ENCODE measurements around the gene MYCBPAP. TPM values are rescaled to one million over a fixed set of nuclear protein-coding genes. Genes with fewer than 3 reads are reported as not detected.
A peak's percentile ranks its signal among the peaks of the same experiment; 100 is the strongest.

The MYCBPAP gene
- total RNA-seq, 2 experiments from 2014 or later = 4.0 to 4.4 TPM

- POLR2A ChIA-PET = no interaction called here
These were observed 31.5 kb upstream of the MYCBPAP start for GRCh38 chr17:50476545-50477315.

DNA sequence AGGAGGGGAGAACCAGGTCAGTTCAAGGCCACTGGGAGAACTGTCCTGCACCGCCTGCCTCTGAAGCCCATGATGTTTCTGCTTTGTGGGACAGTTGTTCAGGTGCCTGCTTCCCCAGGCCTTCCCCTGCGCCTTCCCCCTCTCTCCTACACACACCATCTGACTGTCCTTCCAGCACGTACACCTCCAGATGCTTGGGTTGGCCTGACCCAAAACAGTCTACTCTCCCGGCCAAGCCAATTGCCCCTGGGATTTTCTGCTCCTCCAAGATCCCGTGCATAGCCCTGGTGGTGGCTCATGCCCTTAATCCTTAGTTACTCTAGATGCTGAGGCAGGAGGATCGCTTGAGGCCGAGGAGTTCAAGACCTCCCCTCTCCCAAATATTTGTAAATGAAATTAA is 30.3 kb upstream of the MYCBPAP start:
- ATAC-seq (ENCODE audit: low read depth) = no peak
- Mint-ChIP-seq H3K4me3 (peak overlapping the region; percentile 87), H3K27me3 (no peaks in the 10 kb centered on the region), H3K4me1 (peaks cover 13% of the 10 kb centered on the region), H3K9me3 (no peaks in the 10 kb centered on the region), H3K36me3 (peaks cover 1% of the 10 kb centered on the region), H3K27ac (peak overlapping the region; percentile 89)
- POLR2A ChIA-PET = no interaction called here
- DNase-seq = no peak

More at GRCh38 chr17:50476545-50477315, 31.5 kb upstream of the MYCBPAP start:
- Mint-ChIP-seq H3K27me3 (no peaks in the 10 kb centered on the region), H3K27ac (no peak overlapping the region), H3K36me3 (peaks cover 2% of the 10 kb centered on the region), H3K4me1 (peaks cover 13% of the 10 kb centered on the region), H3K4me3 (no peak overlapping the region), H3K9me3 (no peaks in the 10 kb centered on the region)
- DNase-seq (no peak), ATAC-seq (ENCODE audit: low read depth) (no peak)

DNA sequence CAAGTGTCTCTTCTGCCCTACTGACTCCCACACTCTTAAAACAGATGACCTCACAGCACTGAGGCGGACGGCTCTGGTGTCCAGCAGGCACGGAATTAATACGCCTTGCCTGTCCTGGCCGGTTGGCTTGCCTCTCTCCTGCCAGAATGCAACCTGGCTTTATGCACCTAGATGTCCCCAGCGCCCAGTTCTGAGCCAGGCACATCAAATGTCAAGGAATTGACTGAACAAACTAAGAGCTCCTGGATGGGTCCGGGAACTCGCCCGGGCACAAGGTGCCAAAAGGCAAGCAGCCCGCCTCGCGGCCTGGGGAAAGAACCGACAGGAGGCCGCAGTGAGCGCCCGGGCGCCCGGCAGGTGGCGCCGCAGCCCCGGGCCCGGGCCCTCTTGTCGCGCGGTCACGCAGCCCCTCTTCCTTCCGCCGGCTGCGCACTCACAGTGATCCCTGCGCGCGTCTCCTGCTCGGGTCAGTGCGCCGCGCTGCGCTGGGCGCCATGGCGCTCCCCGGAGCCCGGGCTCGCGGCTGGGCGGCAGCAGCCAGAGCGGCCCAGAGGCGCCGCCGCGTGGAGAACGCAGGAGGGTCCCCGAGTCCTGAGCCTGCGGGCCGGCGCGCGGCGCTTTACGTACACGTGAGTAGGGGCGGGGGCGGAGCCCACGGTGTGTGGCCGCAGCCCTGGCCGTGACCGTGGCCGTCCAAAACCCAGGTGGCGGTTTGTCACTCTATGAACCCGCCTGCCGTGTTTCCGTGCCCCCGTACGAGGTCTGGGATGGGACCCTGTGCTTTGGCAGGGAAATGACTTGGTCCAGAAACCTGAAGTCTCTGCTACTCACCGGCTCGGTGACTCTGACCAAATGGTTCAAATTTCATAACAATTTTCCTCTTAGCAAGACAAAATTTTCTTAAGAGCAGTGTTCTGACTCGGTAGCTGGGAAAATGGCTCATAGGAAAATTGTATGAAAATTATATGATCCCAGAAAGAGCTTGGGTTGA is 29.6 kb upstream of the MYCBPAP start, which contains the start of gene RSAD1:
Gene RSAD1 (plus strand): TSS at position 470 of the 991 bp plus-strand sequence. CDS start 25 bp downstream, at position 495.
- POLR2A ChIA-PET = interaction anchor here (0.7 to 1.2 kb wide), 5 partner anchors 24 to 102 kb away, joined by 3 to 5 read pairs (median 3); partner anchors contain the start of genes ACSF2 and LRRC59
- peak within 1 kb of the TSS; percentile 87 for H3K4me3 Mint-ChIP-seq
- H3K27me3 Mint-ChIP-seq = no peaks in the 10 kb centered on the region
- ATAC-seq (ENCODE audit: low read depth) (peak; percentile 97), DNase-seq (peak; percentile 88)
- no peaks in the 10 kb centered on the region for H3K9me3 Mint-ChIP-seq
- peaks cover 1% of the 10 kb centered on the region for H3K36me3 Mint-ChIP-seq
- H3K27ac Mint-ChIP-seq = peak within 1 kb of the TSS; percentile 89
- peaks cover 13% of the 10 kb centered on the region for H3K4me1 Mint-ChIP-seq

DNA sequence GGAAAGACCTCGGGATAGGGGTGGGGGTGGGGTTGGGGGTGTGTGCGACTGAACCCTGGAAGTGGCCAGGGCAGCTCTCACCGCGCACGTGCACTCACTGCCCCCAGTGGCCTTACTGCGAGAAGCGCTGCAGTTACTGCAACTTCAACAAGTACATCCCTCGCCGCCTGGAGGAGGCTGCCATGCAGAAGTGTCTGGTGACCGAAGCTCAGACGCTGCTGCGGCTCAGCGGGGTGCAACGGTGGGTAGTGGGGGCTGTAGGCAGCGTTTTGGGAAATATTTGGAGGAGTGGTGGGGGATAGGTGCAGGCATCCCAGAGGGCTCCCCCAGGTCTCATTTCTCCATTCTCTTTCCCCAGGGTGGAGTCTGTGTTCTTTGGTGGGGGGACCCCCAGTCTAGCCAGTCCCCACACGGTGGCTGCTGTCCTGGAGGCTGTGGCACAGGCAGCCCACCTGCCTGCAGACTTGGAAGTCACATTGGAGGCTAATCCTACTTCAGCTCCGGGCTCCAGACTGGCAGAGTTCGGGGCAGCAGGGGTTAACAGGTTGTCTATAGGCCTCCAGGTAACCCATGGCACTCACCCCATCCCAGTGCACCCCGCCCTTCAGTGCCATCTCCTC is 28.6 kb upstream of the MYCBPAP start:
- H3K27ac Mint-ChIP-seq = peak overlapping the region; percentile 79
- H3K4me3 Mint-ChIP-seq = peak overlapping the region; percentile 87
- POLR2A ChIA-PET = interaction anchor here (0.7 to 1.2 kb wide), 5 partner anchors 23 to 103 kb away, joined by 3 to 5 read pairs (median 3); partner anchors contain the start of genes ACSF2 and LRRC59
- H3K27me3 Mint-ChIP-seq = no peaks in the 10 kb centered on the region
- H3K36me3 Mint-ChIP-seq = peaks cover 3% of the 10 kb centered on the region
- ATAC-seq (ENCODE audit: low read depth) (peak; percentile 20), DNase-seq (no peak)
- no peaks in the 10 kb centered on the region for H3K9me3 Mint-ChIP-seq
- peaks cover 13% of the 10 kb centered on the region for H3K4me1 Mint-ChIP-seq

DNA sequence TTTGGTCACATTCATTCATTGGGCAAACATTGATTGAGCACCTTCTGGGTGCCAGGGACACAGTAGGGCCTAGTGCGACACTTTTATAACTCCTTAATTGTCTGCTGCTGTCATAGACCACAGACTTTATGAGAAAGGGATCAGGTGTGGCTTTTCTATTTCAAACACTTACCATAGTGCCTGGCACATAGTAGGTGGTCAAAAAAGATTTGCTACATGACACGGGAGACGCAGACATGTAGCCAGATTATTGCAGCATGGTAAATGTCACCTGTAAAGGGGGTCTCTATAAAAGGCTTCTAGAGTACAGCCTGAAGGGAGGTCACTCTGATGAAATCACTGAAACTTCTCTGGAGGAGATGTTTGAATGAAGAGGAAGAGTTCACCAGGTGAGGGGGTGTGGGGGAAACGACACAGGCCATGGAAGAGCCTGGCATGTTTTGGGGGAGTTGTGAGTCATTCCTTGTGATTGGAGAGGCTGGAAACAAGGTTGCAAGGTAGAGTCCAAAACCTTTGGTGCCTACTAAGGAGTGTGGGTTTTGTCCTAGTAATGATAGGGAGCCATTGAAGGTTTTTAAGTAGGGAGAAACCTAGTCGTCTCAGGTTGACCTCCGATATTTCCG is 28.0 kb upstream of the MYCBPAP start:
- Mint-ChIP-seq H3K4me1 (peaks cover 13% of the 10 kb centered on the region), H3K36me3 (peaks cover 3% of the 10 kb centered on the region), H3K27ac (no peak overlapping the region), H3K27me3 (no peaks in the 10 kb centered on the region), H3K9me3 (no peaks in the 10 kb centered on the region), H3K4me3 (peak overlapping the region; percentile 87)
- DNase-seq (no peak), ATAC-seq (ENCODE audit: low read depth) (no peak)
- POLR2A ChIA-PET = interaction anchor here (1.1 kb wide), 1 partner anchor 55 kb away, joined by 4 read pairs; the partner anchor contains the start of gene ACSF2

- no peak overlapping the region for H3K27ac Mint-ChIP-seq
- ATAC-seq (ENCODE audit: low read depth) = no peak
These were observed 27.3 kb upstream of the MYCBPAP start for GRCh38 chr17:50480854-50481490.

DNA sequence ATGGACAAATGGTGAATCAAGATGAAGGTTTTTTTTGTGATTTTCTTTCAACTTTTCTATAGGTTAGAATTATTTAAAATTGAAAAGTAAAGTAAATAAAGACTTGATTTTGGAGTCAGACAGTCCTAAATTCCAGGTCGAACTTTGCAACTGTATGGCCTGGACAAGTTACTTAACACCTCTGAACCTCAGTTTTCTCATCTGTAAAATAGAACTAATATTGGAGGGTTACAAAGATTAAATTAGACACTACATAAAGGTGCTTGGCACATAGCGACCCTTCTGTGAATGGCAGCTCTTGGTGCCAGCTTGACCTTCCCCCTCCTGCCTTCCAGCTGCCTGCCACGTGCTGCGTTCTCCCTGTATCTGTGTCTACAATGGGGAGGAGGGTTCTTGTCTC is 26.6 kb upstream of the MYCBPAP start:
- peaks cover 13% of the 10 kb centered on the region for H3K4me1 Mint-ChIP-seq
- POLR2A ChIA-PET = interaction anchor here (0.6 kb wide), 1 partner anchor 224 kb away, joined by 5 read pairs; no protein-coding TSS in a partner anchor
- H3K36me3 Mint-ChIP-seq = peaks cover 6% of the 10 kb centered on the region
- no peak for DNase-seq
- H3K4me3 Mint-ChIP-seq = no peak overlapping the region
- H3K9me3 Mint-ChIP-seq = no peaks in the 10 kb centered on the region
- no peak for ATAC-seq (ENCODE audit: low read depth)
- no peaks in the 10 kb centered on the region for H3K27me3 Mint-ChIP-seq
- H3K27ac Mint-ChIP-seq = no peak overlapping the region

More at GRCh38 chr17:50480854-50481490, 27.3 kb upstream of the MYCBPAP start:
- Mint-ChIP-seq H3K27me3 (no peaks in the 10 kb centered on the region), H3K4me3 (no peak overlapping the region), H3K4me1 (peaks cover 13% of the 10 kb centered on the region), H3K36me3 (peaks cover 6% of the 10 kb centered on the region), H3K9me3 (no peaks in the 10 kb centered on the region)
- no peak for DNase-seq
- POLR2A ChIA-PET = no interaction called here

DNA sequence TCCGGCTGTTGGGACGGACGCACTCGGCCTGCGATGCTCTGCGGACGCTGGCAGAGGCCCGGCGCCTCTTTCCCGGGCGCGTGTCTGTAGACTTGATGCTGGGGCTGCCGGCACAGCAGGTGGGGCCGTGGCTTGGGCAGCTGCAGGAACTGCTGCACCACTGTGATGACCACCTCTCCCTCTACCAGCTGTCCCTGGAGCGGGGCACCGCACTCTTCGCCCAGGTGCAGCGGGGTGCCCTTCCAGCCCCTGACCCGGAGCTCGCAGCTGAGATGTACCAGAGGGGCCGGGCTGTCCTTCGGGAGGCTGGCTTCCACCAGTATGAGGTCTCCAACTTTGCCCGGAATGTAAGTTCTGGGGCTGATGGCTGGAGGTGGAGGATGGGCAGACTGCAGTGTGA is 26.1 kb upstream of the MYCBPAP start:
- Mint-ChIP-seq H3K9me3 (no peaks in the 10 kb centered on the region), H3K27me3 (no peaks in the 10 kb centered on the region), H3K36me3 (peaks cover 6% of the 10 kb centered on the region), H3K4me1 (peaks cover 13% of the 10 kb centered on the region), H3K27ac (no peak overlapping the region), H3K4me3 (no peak overlapping the region)
- POLR2A ChIA-PET = interaction anchor here (0.6 kb wide), 1 partner anchor 223 kb away, joined by 5 read pairs; no protein-coding TSS in a partner anchor
- DNase-seq (no peak), ATAC-seq (ENCODE audit: low read depth) (no peak)

DNA sequence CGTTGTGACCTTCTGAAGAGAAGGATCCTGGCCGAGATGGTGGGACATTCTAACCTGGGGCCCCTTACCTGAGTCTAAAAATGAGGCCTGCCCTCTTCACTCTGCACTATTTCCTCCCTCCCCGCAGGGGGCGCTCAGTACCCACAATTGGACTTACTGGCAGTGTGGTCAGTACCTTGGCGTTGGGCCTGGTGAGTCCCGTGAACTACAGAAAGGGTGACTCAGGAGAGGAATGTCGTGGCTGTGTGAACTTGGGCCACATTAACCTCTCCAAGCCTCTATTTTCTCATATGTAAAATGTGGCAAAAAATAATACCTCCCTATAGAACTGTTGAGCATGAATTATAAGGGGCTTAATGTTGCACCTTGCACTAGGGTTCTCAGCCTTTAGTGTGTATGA is 25.7 kb upstream of the MYCBPAP start:
- Mint-ChIP-seq H3K4me3 (no peak overlapping the region), H3K27me3 (no peaks in the 10 kb centered on the region), H3K9me3 (no peaks in the 10 kb centered on the region), H3K4me1 (peaks cover 13% of the 10 kb centered on the region), H3K36me3 (peaks cover 6% of the 10 kb centered on the region), H3K27ac (no peak overlapping the region)
- DNase-seq (peak; percentile 80), ATAC-seq (ENCODE audit: low read depth) (no peak)
- POLR2A ChIA-PET = interaction anchor here (0.6 kb wide), 1 partner anchor 223 kb away, joined by 5 read pairs; no protein-coding TSS in a partner anchor

- no peak for ATAC-seq (ENCODE audit: low read depth)
- Mint-ChIP-seq H3K27ac (no peak overlapping the region), H3K4me3 (no peak overlapping the region), H3K36me3 (peaks cover 6% of the 10 kb centered on the region), H3K9me3 (no peaks in the 10 kb centered on the region), H3K27me3 (no peaks in the 10 kb centered on the region), H3K4me1 (peaks cover 13% of the 10 kb centered on the region)
- DNase-seq = no peak
- POLR2A ChIA-PET = interaction anchor here (1.2 to 1.3 kb wide), 2 partner anchors 21 to 86 kb away, joined by 5 to 6 read pairs; partner anchors contain the start of gene LRRC59
These were observed 25.0 kb upstream of the MYCBPAP start for GRCh38 chr17:50483266-50483665.

GRCh38 chr17:50484386-50485155 is 23.7 kb upstream of the MYCBPAP start:
- H3K9me3 Mint-ChIP-seq = no peaks in the 10 kb centered on the region
- ATAC-seq (ENCODE audit: low read depth) (no peak), DNase-seq (no peak)
- no peaks in the 10 kb centered on the region for H3K27me3 Mint-ChIP-seq
- no peak overlapping the region for H3K4me3 Mint-ChIP-seq
- H3K27ac Mint-ChIP-seq = no peak overlapping the region
- H3K36me3 Mint-ChIP-seq = peaks cover 4% of the 10 kb centered on the region
- POLR2A ChIA-PET = interaction anchor here (1.2 to 1.3 kb wide), 2 partner anchors 20 to 87 kb away, joined by 5 to 6 read pairs; partner anchors contain the start of gene LRRC59
- peaks cover 9% of the 10 kb centered on the region for H3K4me1 Mint-ChIP-seq

Data from activated naive CD8-positive, alpha-beta T cell treated with anti-CD3 and anti-CD28 coated beads, Interleukin-2, amount 10 ng/mL, durations not matched to agents 7 days and 5 days (primary cell).